ENCODE results near the gene PDZRN4.

Gene PDZRN4

GRCh38 chr12:41193311-41193710, 5.2 kb downstream of the PDZRN4 start:
- no peak for DNase-seq (ENCODE audit: low read depth)
- no peak overlapping the region for H3K4me3 ChIP-seq (ENCODE audit: low read length)
- no peak for TF ChIP-seq CTCF (conservative IDR thresholded peaks at IDR 0.05; ENCODE audit: low read depth, low read length)

- TF ChIP-seq CTCF (conservative IDR thresholded peaks at IDR 0.05; ENCODE audit: low read depth, low read length): no peak
These were observed 13.9 kb downstream of the PDZRN4 start for GRCh38 chr12:41202051-41202450.

GRCh38 chr12:41205070-41205709, 17.1 kb downstream of the PDZRN4 start:
- no peak overlapping the region for H3K4me3 ChIP-seq (ENCODE audit: low read length)
- no peak for DNase-seq (ENCODE audit: low read depth)
- no peak for TF ChIP-seq CTCF (conservative IDR thresholded peaks at IDR 0.05; ENCODE audit: low read depth, low read length)

More at GRCh38 chr12:41202051-41202450, 13.9 kb downstream of the PDZRN4 start:
- H3K4me3 ChIP-seq (ENCODE audit: low read length): no peak overlapping the region
- no peak for DNase-seq (ENCODE audit: low read depth)

- H3K4me3 ChIP-seq (ENCODE audit: low read length): no peak overlapping the region
- no peak for TF ChIP-seq CTCF (conservative IDR thresholded peaks at IDR 0.05; ENCODE audit: low read depth, low read length)
- DNase-seq (ENCODE audit: low read depth): no peak
These were observed 18.2 kb downstream of the PDZRN4 start for GRCh38 chr12:41206298-41206697.

GRCh38 chr12:41211448-41211847, 23.3 kb downstream of the PDZRN4 start:
- no peak for DNase-seq (ENCODE audit: low read depth)
- TF ChIP-seq CTCF (conservative IDR thresholded peaks at IDR 0.05; ENCODE audit: low read depth, low read length): no peak
- H3K4me3 ChIP-seq (ENCODE audit: low read length): no peak overlapping the region

GRCh38 chr12:41212625-41213024, 24.5 kb downstream of the PDZRN4 start:
- TF ChIP-seq CTCF (conservative IDR thresholded peaks at IDR 0.05; ENCODE audit: low read depth, low read length): no peak
- no peak for DNase-seq (ENCODE audit: low read depth)
- no peak overlapping the region for H3K4me3 ChIP-seq (ENCODE audit: low read length)

GRCh38 chr12:41213107-41213506, 25.0 kb downstream of the PDZRN4 start:
- DNase-seq (ENCODE audit: low read depth): no peak
- no peak for TF ChIP-seq CTCF (conservative IDR thresholded peaks at IDR 0.05; ENCODE audit: low read depth, low read length)
- no peak overlapping the region for H3K4me3 ChIP-seq (ENCODE audit: low read length)

Data from retinal pigment epithelial cell (primary cell).